ENCODE results near the gene EXOC3L4.

EXOC3L4 gene

DNA sequence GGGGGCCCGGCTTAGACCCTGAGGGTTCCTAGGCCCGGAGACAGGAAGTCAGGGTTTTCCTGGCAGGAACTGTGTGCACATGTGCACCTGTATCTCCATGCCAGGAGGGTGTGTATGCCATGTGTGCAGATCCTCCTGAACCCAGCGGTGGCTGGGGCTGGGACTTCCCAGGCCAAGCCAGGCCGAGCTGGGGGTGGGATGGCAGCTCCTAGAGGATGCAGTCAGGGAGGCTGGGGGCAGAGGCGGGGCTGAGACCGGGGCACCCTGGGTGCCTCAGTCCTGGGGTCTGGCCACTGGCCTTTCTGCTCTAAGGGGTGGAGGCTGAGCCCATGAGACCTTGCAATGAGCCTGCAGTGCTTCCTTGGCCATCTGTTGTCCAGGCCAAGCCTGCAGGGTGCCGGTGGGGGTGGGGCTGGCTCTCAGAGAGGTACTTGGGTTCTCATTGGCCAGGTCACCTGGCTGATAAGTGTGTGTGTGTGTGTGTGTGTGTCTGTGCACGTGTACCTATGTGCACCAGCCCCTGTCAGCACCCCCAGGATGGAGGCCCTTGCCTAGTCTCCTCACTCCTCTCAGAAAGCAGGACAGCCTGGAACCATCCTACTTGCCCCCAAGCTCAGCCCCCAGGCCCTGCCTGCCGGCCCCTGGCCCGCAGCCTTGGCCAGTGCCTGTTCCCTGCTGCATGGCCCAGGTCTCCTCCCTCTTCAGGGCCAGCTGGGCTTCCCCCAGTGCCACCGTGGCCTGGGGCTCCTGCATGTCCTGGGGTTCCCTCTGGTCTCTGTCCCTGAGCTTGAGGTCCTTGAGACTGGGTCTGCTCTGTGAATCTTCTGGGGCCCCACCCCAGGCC, 18.1 kb downstream of the EXOC3L4 start:
- TF ChIP-seq POLR2AphosphoS5 (IDR thresholded peaks at IDR 0.05; ENCODE audit: low read depth, low read length) (no peak), TAF1 (IDR thresholded peaks at IDR 0.05; ENCODE audit: borderline replicate concordance, insufficient read depth, low read length) (no peak), SIN3A (IDR thresholded peaks at IDR 0.05; ENCODE audit: borderline replicate concordance, insufficient read depth, low read length) (no peak), FOXP2 (optimal IDR thresholded peaks at IDR 0.05; ENCODE audit: borderline replicate concordance, extremely low read depth, extremely low read length, insufficient read depth) (no peak)
- TF ChIP-seq, protein P1, sequence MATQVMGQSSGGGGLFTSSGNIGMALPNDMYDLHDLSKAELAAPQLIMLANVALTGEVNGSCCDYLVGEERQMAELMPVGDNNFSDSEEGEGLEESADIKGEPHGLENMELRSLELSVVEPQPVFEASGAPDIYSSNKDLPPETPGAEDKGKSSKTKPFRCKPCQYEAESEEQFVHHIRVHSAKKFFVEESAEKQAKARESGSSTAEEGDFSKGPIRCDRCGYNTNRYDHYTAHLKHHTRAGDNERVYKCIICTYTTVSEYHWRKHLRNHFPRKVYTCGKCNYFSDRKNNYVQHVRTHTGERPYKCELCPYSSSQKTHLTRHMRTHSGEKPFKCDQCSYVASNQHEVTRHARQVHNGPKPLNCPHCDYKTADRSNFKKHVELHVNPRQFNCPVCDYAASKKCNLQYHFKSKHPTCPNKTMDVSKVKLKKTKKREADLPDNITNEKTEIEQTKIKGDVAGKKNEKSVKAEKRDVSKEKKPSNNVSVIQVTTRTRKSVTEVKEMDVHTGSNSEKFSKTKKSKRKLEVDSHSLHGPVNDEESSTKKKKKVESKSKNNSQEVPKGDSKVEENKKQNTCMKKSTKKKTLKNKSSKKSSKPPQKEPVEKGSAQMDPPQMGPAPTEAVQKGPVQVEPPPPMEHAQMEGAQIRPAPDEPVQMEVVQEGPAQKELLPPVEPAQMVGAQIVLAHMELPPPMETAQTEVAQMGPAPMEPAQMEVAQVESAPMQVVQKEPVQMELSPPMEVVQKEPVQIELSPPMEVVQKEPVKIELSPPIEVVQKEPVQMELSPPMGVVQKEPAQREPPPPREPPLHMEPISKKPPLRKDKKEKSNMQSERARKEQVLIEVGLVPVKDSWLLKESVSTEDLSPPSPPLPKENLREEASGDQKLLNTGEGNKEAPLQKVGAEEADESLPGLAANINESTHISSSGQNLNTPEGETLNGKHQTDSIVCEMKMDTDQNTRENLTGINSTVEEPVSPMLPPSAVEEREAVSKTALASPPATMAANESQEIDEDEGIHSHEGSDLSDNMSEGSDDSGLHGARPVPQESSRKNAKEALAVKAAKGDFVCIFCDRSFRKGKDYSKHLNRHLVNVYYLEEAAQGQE (IDR thresholded peaks at IDR 0.05; ENCODE audit: insufficient read depth in 1 of 2, low read depth in 2 of 2, low read length in 2 of 2), result no peak

DNA sequence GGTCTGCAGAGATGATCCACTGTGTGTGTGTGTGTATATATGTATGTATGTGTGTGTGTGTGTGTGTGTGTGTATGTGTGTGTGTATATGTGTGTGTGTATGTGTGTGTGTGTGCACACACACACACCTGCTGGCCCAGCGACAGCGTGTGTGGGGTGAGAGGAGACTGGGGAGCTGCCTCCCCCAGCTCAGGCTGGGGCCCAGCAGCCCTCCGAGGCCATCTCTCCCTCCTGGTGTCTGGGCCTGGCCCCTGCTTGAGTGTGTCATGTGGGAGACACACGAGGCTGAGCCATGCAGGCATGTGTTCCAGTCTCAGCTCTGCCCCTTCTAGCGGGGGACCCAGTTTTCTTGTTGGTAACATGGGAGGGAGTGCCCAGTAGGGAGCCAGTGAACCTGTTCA, 18.8 kb downstream of the EXOC3L4 start:
- TF ChIP-seq POLR2AphosphoS5 (IDR thresholded peaks at IDR 0.05; ENCODE audit: low read depth, low read length), result no peak
- no peak for TF ChIP-seq SIN3A (IDR thresholded peaks at IDR 0.05; ENCODE audit: borderline replicate concordance, insufficient read depth, low read length)
- no peak for TF ChIP-seq TAF1 (IDR thresholded peaks at IDR 0.05; ENCODE audit: borderline replicate concordance, insufficient read depth, low read length)
- TF ChIP-seq FOXP2 (optimal IDR thresholded peaks at IDR 0.05; ENCODE audit: borderline replicate concordance, extremely low read depth, extremely low read length, insufficient read depth), result no peak
- TF ChIP-seq, protein P1 (IDR thresholded peaks at IDR 0.05; ENCODE audit: insufficient read depth in 1 of 2, low read depth in 2 of 2, low read length in 2 of 2), result no peak

- TF ChIP-seq SIN3A (IDR thresholded peaks at IDR 0.05; ENCODE audit: borderline replicate concordance, insufficient read depth, low read length) (no peak), POLR2AphosphoS5 (IDR thresholded peaks at IDR 0.05; ENCODE audit: low read depth, low read length) (no peak), TAF1 (IDR thresholded peaks at IDR 0.05; ENCODE audit: borderline replicate concordance, insufficient read depth, low read length) (no peak), FOXP2 (optimal IDR thresholded peaks at IDR 0.05; ENCODE audit: borderline replicate concordance, extremely low read depth, extremely low read length, insufficient read depth) (no peak)
- TF ChIP-seq, protein P1 (IDR thresholded peaks at IDR 0.05; ENCODE audit: insufficient read depth in 1 of 2, low read depth in 2 of 2, low read length in 2 of 2), result no peak
These were observed 19.2 kb downstream of the EXOC3L4 start for GRCh38 chr14:103113774-103114173.

- TF ChIP-seq POLR2AphosphoS5 (IDR thresholded peaks at IDR 0.05; ENCODE audit: low read depth, low read length) (no peak), TAF1 (IDR thresholded peaks at IDR 0.05; ENCODE audit: borderline replicate concordance, insufficient read depth, low read length) (no peak), SIN3A (IDR thresholded peaks at IDR 0.05; ENCODE audit: borderline replicate concordance, insufficient read depth, low read length) (no peak), FOXP2 (optimal IDR thresholded peaks at IDR 0.05; ENCODE audit: borderline replicate concordance, extremely low read depth, extremely low read length, insufficient read depth) (no peak)
- TF ChIP-seq, protein P1 (IDR thresholded peaks at IDR 0.05; ENCODE audit: insufficient read depth in 1 of 2, low read depth in 2 of 2, low read length in 2 of 2), result no peak
These were observed 21.5 kb downstream of the EXOC3L4 start for GRCh38 chr14:103115845-103116572.
